Mucosa of gallbladder (tissue), 1 donor: ENCODE measurements around the gene BICD2. TPM values are rescaled to one million over a fixed set of nuclear protein-coding genes. Genes with fewer than 3 reads are reported as not detected.

Source experiments
- DNase-seq: peaks from one replicate; pipeline ENCODE4 v3.0.0-alpha.2; 2020; ENCODE audit warnings: low spot score
- total RNA-seq: library from RNA; stranded (reverse); gene quantifications from one replicate; pipeline ENCODE4 v1.2.1, GENCODE V29; 2021
- donor health status: DM: no; HTN: no; CAD: no.

The BICD2 gene
- total RNA-seq, 1 donor from 2014 or later, result 26.9 TPM

GRCh38 chr9:92747459-92748232 lies 17.0 kb downstream of the BICD2 start:
- no peak for DNase-seq

GRCh38 chr9:92746567-92747458 lies 17.8 kb downstream of the BICD2 start:
- no peak for DNase-seq

- no peak for DNase-seq
These were observed 18.8 kb downstream of the BICD2 start for GRCh38 chr9:92745881-92746280.

GRCh38 chr9:92745331-92745730 lies 19.3 kb downstream of the BICD2 start:
- no peak for DNase-seq

GRCh38 chr9:92740969-92741368 lies 23.7 kb downstream of the BICD2 start:
- no peak for DNase-seq

- no peak for DNase-seq
These were observed 24.1 kb downstream of the BICD2 start for GRCh38 chr9:92740446-92740961.

DNA sequence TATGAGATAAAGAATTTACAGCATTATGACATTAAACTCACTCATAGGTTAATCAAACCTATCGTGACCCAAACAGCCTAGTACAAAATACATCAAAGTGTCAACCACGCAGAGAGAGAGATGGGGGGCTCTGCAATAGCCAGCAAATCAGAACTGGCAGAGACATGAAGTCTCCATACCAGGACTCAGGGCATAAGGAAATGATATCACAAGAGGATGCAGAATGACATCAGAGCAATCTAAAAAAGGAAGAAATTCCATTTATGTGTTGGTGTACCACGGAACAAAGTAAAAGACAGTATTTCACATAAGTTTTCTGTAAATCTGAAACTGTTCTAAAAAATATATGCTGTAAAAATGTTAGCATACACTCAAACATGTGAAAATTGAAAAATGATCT lies 24.6 kb downstream of the BICD2 start:
- DNase-seq, result no peak

GRCh38 chr9:92739346-92739970 lies 25.2 kb downstream of the BICD2 start:
- DNase-seq, result no peak

- DNase-seq, result no peak
These were observed 26.0 kb downstream of the BICD2 start for GRCh38 chr9:92738661-92739081.

DNA sequence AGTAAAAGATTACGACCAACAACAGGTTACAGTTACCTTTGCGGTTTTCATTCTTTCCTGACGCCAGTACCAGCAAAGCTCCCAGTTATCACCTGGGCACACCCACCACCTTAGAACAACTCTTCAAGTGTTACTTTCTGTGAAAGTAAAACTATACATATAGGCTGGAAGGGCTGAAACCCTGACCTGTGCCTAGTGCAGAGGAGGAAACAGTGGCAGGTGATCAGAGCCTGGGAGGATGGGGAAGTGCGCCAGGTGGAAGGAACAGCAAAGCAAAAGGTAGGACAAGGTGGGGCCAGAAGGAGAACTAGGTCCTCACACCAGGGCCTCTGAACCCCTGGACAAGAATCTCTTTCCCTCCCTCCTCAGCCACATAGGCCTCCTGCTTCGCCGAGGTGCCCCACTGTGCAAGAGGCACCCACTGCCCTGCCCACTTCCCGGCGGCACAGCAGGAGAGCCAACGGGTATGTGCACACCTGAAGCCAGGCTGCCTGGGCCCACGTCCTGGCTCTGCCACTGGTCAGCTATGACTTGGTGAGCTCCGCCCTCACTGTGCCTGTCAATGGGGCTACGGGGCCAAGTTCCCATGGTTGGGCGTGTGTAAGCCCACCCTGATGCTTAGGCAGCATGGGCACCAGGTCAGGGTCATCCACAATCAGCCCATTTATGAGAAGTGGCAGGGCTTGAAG lies 26.9 kb downstream of the BICD2 start:
- no peak for DNase-seq

DNA sequence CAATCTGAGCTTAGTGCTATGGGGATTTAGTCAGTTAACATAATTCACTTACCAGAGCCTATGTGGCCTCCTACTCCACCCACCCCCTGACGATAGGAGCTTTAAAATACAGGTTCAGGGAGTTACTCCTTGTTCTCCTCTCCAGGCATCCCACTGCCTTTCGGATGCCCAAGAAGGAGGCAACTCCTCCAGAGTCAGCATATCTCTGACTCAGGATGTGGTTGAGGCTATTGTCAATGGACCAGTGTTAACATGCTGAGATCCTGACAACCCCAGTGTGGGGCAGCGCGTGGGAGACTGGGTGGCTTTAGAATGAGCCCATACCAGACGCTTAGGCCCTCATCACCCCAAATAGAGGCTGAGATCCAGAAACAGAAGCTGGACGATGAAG lies 27.4 kb downstream of the BICD2 start:
- no peak for DNase-seq

- DNase-seq, result no peak
These were observed 27.9 kb downstream of the BICD2 start for GRCh38 chr9:92736563-92737215.

- no peak for DNase-seq
These were observed 28.7 kb downstream of the BICD2 start for GRCh38 chr9:92735636-92736562.

- no peak for DNase-seq
These were observed 29.6 kb downstream of the BICD2 start for GRCh38 chr9:92734931-92735635.

DNA sequence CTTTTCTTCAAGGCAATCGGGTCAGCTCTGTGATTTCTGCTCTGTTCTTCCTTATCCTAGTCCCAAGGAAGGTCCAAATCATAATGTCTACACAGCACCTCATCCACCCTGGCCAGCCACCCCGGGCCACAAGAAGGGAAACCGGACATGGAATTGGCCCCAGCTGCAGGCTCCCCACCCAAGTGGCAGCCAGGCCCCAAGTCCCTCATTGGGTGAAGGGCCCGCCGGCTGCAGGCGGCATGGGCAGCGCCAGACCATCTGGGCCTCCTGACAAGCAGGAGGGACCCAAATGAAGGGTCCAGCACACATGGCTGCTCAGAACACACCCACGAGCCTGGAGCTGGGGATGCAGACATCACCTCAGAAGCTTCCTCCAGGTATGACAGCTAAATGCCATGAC lies 33.7 kb downstream of the BICD2 start:
- no peak for DNase-seq

DNA sequence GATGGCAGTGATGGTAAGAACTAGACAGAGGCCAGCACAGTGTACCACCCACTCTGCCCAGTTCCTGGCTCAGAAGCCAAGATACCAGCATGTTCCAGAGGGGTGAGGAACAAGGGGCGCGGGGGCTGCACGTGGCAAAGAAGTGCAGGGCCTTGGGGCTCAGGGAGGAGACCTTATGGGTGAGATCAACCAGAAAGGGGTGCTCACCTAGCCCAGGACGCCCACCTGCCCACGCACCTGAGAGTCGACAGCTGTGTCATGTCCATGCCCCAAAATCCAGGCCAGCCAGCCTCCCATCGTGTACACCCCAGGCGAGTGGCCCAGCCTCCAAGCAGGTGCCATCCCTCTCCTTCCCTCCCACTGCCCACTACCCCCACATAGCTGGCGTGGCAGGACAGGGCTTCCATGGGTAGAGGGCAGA lies 34.9 kb downstream of the BICD2 start:
- no peak for DNase-seq

DNA sequence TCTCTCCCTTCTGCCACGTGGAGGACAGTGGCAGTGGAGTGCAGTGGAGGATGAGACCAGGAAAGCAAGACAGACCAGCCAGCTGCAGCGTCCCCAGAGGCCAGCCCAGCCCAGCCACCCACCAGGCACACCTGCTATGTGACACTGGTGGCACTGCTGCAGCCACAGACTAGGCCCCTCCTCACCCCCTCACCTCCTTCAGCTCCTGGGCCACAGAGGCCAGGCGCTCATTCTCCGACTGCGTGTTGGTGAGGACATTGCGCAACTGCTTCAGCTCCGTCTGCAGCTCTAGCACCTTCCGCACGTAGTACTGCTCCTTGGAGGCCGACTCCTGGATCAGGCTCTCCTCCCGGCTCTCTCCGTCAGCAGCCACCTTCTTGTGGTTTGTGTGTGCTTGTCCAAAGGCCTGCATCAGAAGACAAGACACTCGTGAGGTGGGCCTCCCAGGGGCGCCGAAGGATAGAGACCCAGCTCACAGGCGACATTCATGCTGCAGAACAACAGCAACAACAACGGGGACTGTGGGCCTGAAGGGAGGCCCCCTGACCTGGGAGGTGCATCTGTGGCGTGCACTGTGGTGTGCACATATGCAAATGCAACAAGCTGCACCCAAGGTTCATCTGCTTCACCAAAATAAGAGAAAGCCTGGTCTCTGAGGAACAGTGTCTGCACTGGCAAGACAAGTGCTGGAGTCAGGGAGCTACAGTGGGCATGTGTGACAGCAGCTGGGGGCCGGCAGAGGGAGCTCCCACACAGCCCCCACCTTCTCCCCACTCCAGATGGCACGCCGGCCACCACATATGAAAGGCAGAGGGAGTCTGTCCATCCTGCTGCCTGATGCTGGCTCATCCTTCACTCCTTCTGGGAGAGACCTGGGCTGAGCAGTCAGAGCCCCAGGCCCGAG lies 35.5 kb downstream of the BICD2 start:
- no peak for DNase-seq
